Upper lobe of left lung (tissue), 6 donors: ENCODE data around the gene WDR38. TPM values are rescaled to one million over a fixed set of nuclear protein-coding genes. Genes with fewer than 3 reads are reported as not detected.

Source experiments
- ATAC-seq, 2 donors: fragments of 200-7000 bp; cut with Tn5 transposase; one replicate each; pipeline ENCODE4 v1.9.1; 2022; ENCODE audit warnings: mild to moderate bottlenecking in 2 of 2, moderate library complexity in 2 of 2; ENCODE audit not compliant: low FRiP score in 2 of 2
- DNase-seq, 2 donors: peaks; one replicate each; pipeline ENCODE4 v3.0.0-alpha.2; 2019 to 2020
- H3K27ac ChIP-seq, 4 donors: fragments of 200-600 bp; sonication (generic); one replicate each; pipeline ENCODE4 v1.5.1; 2016 to 2019
- H3K27me3 ChIP-seq, 4 donors: fragments of 200-600 bp; sonication (generic); one replicate each; pipeline ENCODE4 v1.5.1; 2017 to 2019
- H3K36me3 ChIP-seq, 4 donors: fragments of 200-600 bp; sonication (generic); one replicate each; pipeline ENCODE4 v1.5.1; 2016 to 2019
- H3K4me1 ChIP-seq, 4 donors: fragments of 200-600 bp; sonication (generic); one replicate each; pipeline ENCODE4 v1.5.1; 2018 to 2019
- H3K4me3 ChIP-seq, 4 donors: fragments of 200-600 bp; sonication (generic); one replicate each; pipeline ENCODE4 v1.5.1; 2017 to 2019; ENCODE audit warnings: mild to moderate bottlenecking in 2 of 4, moderate library complexity in 1 of 4
- H3K9me3 ChIP-seq, 4 donors: fragments of 200-600 bp; sonication (generic); one replicate each; pipeline ENCODE4 v1.5.1; 2018 to 2019
- EP300 ChIP-seq, 4 donors: sonication (generic); formaldehyde crosslinking; IDR thresholded peaks; one replicate each; pipeline ENCODE4 v1.5.1; 2017; ENCODE audit warnings: antibody characterized with exemption in 4 of 4, control low read depth in 2 of 4
- POLR2A ChIP-seq, 4 donors: fragments of 450-650 bp; IDR thresholded peaks; one replicate each; pipeline ENCODE4 v1.5.1; 2016 to 2017; ENCODE audit warnings: antibody characterized with exemption in 4 of 4, mild to moderate bottlenecking in 2 of 4
- POLR2AphosphoS5 ChIP-seq, 2 donors: sonication (generic); formaldehyde crosslinking; IDR thresholded peaks; one replicate each; pipeline ENCODE4 v1.5.1; 2017; ENCODE audit warnings: antibody characterized with exemption in 2 of 2
- WGBS, 2 donors: methylation state at CpG; one replicate each; pipeline ENCODE4 v1.1.5; 2017 to 2018; 5-methylcytosine and 5-hydroxymethylcytosine counted together
- total RNA-seq, 6 donors: library from RNA; depleted of rRNA in 4 of 6; stranded (reverse); fragments of >200 nt in 4 of 6; gene quantifications; one replicate each; pipeline versions ENCODE4 v1.1.0 to v1.2.1, GENCODE V29; 2016 to 2021
- TF ChIP-seq, protein P1 (sequence below), 6 experiments: fragments of 450-650 bp in 4 of 6; fragments of 200-600 bp in 2 of 6; sonication (generic) in 2 of 6; IDR thresholded peaks; one replicate each; pipeline ENCODE4 v1.5.1; 2016 to 2019; ENCODE audit warnings: antibody characterized with exemption in 6 of 6
- donor health status: DM: no; HTN: no; CAD: no; lungs with moderate emphysema.
- donor health status: DM: no; HTN: yes; CAD: no; lungs with severe emphysema.

Gene WDR38
- total RNA-seq, 6 donors from 2014 or later, result 4.1 to 24.1 (median 9.0) TPM; not detected in 1

- H3K4me3 ChIP-seq, result no peak overlapping the region
- peaks cover 0 to 6% (median 0%) of the 10 kb centered on the region in 4 donors for H3K4me1 ChIP-seq
- WGBS, 2 donors, result 73 to 79% methylated on average over 5 of the region's 5 CpGs
- ATAC-seq (no peak), DNase-seq (no peak)
- peaks cover 0 to 10% (median 0%) of the 10 kb centered on the region in 4 donors for H3K36me3 ChIP-seq
- no peak overlapping the region for H3K27ac ChIP-seq
- H3K9me3 ChIP-seq, result no peaks in the 10 kb centered on the region
- no peaks in the 10 kb centered on the region for H3K27me3 ChIP-seq
- TF ChIP-seq POLR2AphosphoS5 (IDR thresholded peaks at IDR 0.05) (no peak), POLR2A (IDR thresholded peaks at IDR 0.05) (no peak)
- TF ChIP-seq, protein P1, sequence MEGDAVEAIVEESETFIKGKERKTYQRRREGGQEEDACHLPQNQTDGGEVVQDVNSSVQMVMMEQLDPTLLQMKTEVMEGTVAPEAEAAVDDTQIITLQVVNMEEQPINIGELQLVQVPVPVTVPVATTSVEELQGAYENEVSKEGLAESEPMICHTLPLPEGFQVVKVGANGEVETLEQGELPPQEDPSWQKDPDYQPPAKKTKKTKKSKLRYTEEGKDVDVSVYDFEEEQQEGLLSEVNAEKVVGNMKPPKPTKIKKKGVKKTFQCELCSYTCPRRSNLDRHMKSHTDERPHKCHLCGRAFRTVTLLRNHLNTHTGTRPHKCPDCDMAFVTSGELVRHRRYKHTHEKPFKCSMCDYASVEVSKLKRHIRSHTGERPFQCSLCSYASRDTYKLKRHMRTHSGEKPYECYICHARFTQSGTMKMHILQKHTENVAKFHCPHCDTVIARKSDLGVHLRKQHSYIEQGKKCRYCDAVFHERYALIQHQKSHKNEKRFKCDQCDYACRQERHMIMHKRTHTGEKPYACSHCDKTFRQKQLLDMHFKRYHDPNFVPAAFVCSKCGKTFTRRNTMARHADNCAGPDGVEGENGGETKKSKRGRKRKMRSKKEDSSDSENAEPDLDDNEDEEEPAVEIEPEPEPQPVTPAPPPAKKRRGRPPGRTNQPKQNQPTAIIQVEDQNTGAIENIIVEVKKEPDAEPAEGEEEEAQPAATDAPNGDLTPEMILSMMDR (IDR thresholded peaks at IDR 0.05), result no peak
Measured at GRCh38 chr9:124814164-124814535, 39.1 kb upstream of the WDR38 start.

- DNase-seq, result no peak
- TF ChIP-seq, protein P1 (IDR thresholded peaks at IDR 0.05), result no peak
- TF ChIP-seq EP300 (IDR thresholded peaks at IDR 0.05) (no peak), POLR2A (IDR thresholded peaks at IDR 0.05) (no peak), POLR2AphosphoS5 (IDR thresholded peaks at IDR 0.05) (no peak)
- H3K27me3 ChIP-seq, result no peaks in the 10 kb centered on the region
- H3K36me3 ChIP-seq, result no peaks in the 10 kb centered on the region
- H3K9me3 ChIP-seq, result no peaks in the 10 kb centered on the region
- H3K27ac ChIP-seq, result no peak overlapping the region
- H3K4me1 ChIP-seq, result peaks cover 0 to 6% (median 0%) of the 10 kb centered on the region in 4 donors
- ATAC-seq, result no peak
- 89 to 93% methylated on average over 5 of the region's 5 CpGs for WGBS, 2 donors
- H3K4me3 ChIP-seq, result no peak overlapping the region
Measured at GRCh38 chr9:124815601-124816000, 37.7 kb upstream of the WDR38 start.

GRCh38 chr9:124818431-124819281 lies 34.6 kb upstream of the WDR38 start:
- 68 to 69% methylated on average over 5 to 16 of the region's 18 CpGs for whole genome bisulfite sequencing, 2 donors
- H3K36me3 ChIP-seq, result no peaks in the 10 kb centered on the region
- peak in 1 of 2 donors; percentile 24 for DNase-seq

DNA sequence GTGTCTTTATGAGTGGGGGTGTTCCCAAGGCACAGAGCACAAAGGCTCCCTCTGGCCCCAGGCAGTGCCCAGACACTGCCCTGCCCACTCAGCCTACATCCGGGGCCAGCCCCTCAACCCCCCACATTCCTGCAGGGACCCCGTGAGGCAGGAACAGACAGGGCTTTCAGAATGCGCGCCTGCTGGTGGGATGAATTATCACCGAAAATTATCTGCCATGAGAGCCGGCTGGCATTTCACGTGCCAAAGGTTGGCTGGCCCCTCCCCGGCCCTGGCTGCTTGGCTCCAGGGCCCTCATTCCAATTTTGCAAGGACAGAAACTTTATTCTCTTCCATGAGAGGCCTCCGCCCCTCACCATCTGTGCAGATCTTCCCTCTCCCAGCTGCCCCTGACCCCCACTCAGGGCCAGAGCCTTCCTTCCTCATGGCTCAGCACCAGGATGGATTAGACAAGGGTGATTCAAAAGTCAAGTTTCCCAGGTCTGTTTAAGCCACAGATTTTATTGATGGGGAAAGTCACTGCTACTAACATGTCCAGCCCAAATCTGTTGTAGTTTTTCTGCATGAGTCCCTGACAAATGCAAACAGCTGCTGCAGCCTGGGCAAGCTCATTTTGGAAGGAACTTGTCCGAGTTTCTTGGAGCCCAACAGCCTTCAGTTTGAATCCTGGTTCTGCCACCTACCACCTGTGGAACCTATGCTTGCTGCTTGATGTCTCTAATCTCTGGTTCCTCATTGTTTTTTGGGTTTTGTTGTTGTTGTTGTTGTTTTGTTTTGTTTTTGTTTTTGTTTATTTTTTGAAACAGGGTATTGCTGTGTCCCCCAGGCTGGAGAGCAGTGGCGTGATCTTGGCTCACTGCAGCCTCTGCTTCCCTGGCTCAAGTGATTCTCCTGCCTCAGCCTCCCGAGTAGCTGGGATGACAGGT lies 32.3 kb upstream of the WDR38 start:
- Histone ChIP-seq H3K36me3 (no peaks in the 10 kb centered on the region), H3K9me3 (no peaks in the 10 kb centered on the region), H3K27ac (no peak overlapping the region), H3K4me1 (no peaks in the 10 kb centered on the region), H3K4me3 (no peak overlapping the region), H3K27me3 (no peaks in the 10 kb centered on the region)
- no peak for DNase-seq
- TF ChIP-seq, protein P1 (IDR thresholded peaks at IDR 0.05), result no peak
- TF ChIP-seq EP300 (IDR thresholded peaks at IDR 0.05), result no peak
- TF ChIP-seq POLR2A (IDR thresholded peaks at IDR 0.05), result no peak
- no peak for TF ChIP-seq POLR2AphosphoS5 (IDR thresholded peaks at IDR 0.05)
- ATAC-seq, result no peak
- 79 to 80% methylated on average over 11 to 12 of the region's 12 CpGs for WGBS, 2 donors

More at GRCh38 chr9:124818431-124819281, 34.6 kb upstream of the WDR38 start:
- TF ChIP-seq EP300 (IDR thresholded peaks at IDR 0.05), result no peak
- H3K4me1 ChIP-seq, result no peaks in the 10 kb centered on the region
- H3K27ac ChIP-seq, result no peak overlapping the region
- no peaks in the 10 kb centered on the region for H3K9me3 ChIP-seq
- H3K4me3 ChIP-seq, result no peak overlapping the region
- no peaks in the 10 kb centered on the region for H3K27me3 ChIP-seq
- peak; percentile 35 to 39 for ATAC-seq
